ENCODE measurements around the gene TRA2A.
A peak's percentile ranks its signal among the peaks of the same experiment; 100 is the strongest.
"Not testable (repeated sequence)": the region's sequence is repeated elsewhere in the genome, so short reads cannot be mapped to it uniquely, and the experiment has no call there.

TRA2A gene

DNA sequence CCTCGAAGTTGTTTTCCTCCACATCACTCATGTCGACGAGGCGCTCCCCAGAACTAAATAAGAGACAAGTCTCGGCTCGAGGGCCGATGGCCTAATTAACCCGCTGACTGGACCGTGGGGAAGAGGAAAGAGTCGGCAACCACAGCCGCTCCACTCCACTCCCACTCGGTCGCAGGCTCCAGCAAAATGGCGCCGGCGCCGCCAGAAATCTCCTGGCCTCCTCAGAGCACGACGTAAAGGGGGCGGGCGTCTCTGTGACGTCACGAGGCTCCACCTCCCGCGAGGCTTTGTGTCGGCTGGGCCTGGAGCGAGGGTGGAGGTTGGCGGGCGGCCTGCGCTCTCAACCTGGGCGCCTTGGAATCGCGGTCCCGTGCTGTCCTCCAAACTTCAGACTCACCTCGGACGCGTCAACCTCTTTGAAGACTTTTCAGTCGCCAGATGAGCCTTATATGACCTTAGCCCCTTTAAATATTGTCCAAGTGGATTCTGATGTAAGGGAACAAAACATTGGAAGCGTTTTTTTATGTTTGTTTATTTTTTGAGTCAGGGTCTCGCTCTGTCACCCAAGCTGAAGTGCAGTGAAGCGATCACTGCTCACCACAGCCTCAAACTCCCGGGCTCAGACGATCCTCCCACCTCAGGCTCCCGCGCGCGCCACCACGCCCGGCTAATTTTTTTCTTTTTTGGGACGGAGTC is at the start of gene TRA2A:
Gene TRA2A, minus strand, starts transcription at position 188 of the 696 bp plus-strand sequence. Its CDS starts 157 bp downstream, at position 31.
- DNase-seq (ENCODE audit: low read depth in 2 of 2), result peak; percentile 95 to 96

DNA sequence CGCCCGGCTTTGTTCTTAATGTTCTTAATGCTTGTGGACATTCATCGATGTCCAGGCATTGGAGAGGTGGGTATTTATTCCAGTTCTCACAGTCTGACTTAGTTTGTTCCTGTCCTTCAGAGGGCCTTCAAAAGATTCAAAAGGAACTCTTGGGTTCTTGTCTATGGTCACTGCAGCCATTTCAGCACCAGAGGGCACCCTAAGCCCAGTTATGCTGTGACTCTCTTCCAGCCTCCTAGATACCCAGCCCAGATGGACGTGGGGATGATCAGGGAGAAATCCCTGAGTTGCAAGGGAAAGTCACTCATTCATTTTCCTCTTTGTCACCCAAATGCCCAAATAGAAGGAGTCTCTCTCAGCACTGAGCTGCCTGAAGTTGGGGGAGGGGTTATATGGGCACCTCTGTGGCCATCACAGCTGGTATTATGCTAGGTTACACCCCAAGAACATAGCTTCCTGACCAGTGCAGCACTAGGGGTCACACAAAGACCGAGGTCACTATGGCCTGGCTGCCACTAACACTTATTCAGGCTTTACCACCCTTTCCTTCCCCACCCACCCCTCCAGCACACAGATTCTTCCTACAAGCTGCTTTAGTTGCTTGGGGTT is 38.9 kb upstream of the TRA2A start:
- peak; percentile 54 to 55 for DNase-seq (ENCODE audit: low read depth in 2 of 2)

DNA sequence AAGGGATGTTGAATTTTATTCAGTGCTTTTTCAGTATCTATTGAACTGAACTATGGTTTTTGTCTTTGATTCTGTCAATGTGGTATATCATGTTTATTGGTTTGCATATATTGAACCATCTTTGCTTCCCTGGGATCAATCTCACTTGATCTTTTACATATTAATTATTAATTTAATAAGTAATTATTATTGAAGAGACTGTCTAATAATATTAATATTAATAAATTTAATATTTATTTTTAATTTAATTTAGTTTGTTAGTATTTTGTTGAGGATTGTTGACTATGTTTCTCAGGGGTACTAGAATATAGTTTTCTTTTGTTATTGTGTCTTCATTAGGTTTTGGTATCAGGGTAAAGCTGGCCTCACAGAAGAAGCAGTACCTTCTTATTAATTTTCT is 26.5 kb upstream of the TRA2A start:
- DNase-seq (ENCODE audit: low read depth in 2 of 2), result no peak

DNA sequence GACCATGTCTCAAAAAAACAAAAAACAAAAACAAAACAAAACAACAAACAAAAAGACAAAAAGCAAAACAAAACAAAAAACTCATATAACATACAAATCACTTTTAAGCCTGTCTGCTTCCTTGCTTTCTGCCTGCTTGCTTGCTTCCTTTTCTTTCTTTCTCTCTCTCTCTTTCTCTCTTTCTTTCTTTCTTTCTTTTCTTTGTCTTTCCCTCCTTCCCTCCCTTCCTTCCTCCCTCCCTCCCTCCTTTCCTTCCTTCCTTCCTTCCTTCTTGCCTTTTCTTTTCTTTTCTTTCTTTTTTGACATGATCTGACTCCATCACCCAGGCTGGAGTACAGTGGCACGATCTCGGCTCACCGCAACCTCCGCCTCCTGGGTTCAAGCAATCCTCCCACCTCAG is 15.9 kb upstream of the TRA2A start:
- no peak for DNase-seq (ENCODE audit: low read depth in 2 of 2)

DNA sequence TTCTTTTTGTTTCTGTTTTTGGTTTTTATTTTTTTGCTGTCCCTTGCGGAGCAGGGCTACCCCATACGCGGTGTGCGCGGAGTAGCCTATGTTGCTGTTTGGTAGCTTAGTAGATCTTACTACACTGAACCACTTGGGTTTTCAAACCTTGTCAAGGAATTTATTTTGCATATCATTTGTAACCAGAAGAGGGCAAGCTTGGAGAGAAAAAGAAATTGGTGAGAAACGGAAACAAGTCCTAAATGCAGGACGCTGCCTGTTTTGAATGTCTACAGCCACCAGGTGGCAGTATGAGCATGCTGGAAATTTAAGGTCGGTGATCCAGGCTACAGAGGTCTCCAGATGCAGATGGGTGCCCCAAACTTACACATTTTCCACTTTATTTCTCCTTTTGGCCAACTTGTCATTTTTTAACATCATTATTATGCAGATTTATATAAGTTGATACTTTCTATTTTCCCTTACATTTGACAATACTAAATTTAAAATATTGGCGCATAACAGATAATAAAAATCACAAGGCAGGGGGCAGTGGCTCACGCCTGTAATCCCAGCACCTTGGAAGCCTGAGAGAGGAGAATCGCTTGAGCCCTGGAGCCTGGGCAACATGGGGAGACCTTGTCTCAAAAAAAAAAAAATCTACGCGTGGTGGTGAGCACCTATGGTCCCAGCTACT is 15.3 kb upstream of the TRA2A start:
- DNase-seq (ENCODE audit: low read depth in 2 of 2), result peak; percentile 48 to 68

DNA sequence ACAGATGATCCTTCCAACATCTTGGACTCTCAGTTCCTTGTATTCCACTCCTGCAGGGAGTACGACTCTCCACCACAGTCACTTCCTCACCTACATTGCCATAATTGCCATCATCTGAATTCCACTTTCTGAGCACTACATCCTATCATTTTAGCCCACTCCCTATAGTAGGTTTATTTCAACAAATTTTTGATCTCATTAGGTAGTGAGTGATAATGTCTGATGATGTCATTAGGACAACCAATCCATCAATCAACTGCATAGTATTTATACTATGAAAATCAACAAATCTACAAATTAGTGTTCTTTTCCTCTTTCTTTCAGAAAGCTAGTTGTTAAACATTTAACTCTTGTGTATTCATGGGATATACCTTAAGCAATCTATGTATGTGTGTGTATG is 13.7 kb upstream of the TRA2A start:
- no peak for DNase-seq (ENCODE audit: low read depth in 2 of 2)

DNA sequence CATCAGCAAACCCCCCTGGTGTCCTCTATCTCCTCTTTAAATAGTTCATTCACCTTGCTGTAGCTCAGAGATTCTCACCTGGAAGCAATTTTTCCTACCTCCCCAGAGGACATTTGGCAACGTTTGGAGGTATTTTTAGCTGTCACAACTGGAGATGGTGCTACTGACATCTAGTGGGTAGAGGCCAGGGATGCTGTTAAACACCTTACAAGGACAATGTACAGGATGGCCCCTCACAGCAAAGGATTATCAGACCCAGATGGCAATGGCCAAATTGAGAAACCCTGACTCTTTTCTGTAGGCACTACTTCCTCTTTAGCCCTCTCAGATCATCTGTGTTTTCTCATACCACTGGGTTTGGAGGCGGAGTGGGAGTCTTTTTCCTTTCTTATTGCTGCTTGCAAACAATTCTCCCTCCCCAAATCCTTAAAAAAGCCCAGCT is 13.2 kb upstream of the TRA2A start:
- no peak for DNase-seq (ENCODE audit: low read depth in 2 of 2)

DNA sequence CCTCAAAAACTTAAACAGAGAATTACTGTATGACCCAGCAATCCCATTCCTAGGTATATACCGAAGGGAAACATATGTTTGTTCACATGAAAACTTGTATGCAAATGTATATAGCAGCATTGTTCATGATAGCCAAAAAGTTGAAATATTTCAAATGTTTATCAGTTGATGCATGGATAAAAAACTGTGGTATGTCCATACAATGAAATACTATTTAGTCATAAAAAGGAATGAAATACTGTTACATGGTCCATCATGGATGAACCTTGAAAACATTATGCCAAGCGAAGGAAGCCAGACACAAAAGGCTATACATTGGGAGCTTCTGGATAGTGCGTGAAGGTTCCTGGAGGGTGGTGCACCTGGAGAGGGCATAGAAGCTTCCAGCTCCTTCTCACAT is 11.0 kb upstream of the TRA2A start:
- DNase-seq (ENCODE audit: low read depth in 2 of 2), result no peak

DNA sequence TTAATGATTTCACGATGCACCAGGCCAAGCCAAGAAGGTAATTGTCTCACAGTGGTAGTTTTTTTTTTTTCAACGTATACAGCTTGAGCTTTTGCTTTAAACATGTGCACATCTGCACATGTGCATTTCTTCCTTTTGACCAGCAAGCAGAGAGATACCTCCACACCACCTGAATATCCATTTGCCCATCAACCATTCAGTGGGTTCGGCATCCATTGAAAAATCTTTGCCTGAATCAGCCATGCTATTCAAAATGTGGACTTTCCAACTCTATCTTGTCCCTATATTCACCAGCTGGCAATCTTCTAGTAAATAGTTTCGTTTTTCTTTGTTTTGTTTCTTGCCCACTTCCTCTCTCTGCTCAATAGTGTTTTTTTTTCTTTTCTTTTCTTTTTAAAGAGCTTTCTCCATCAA is 7.7 kb upstream of the TRA2A start:
- no peak for DNase-seq (ENCODE audit: low read depth in 2 of 2)

DNA sequence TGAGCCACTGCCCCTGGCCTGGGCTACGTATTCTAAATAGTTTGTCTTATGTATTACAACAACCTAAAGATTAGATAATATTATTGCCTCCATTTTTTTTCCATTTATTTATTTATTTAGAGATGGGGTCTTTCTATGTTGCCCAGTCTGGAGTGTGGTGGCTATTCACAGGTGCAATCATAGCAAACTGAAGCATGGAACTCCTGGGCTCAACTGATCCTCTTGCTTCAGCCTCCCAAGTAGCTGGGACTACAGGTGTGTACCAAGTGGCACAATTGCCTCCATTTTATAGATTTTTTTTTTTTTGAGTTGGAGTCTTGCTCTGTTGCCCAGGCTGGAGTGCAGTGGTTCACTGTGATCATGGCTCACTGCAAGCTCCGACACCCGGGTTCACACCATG is 6.5 kb upstream of the TRA2A start:
- no peak for DNase-seq (ENCODE audit: low read depth in 2 of 2)

DNA sequence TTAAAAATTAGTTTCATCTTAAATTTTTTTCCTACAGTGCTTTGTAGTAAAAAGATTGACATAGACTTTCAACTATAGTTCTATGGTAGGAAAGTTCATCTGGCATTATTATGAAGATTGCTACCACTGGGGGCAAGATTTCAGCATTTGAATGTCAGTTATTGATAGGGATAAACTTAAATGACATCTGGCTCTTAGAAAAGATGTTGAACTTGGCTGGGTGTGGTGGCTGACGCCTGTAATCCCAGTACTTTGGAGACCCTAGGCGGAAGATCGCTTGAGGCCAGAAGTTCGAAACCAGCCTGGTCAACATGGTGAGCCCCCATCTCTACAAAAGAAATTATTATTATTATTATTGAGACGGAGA is 1.4 kb upstream of the TRA2A start:
- DNase-seq (ENCODE audit: low read depth in 2 of 2), result no peak

DNA sequence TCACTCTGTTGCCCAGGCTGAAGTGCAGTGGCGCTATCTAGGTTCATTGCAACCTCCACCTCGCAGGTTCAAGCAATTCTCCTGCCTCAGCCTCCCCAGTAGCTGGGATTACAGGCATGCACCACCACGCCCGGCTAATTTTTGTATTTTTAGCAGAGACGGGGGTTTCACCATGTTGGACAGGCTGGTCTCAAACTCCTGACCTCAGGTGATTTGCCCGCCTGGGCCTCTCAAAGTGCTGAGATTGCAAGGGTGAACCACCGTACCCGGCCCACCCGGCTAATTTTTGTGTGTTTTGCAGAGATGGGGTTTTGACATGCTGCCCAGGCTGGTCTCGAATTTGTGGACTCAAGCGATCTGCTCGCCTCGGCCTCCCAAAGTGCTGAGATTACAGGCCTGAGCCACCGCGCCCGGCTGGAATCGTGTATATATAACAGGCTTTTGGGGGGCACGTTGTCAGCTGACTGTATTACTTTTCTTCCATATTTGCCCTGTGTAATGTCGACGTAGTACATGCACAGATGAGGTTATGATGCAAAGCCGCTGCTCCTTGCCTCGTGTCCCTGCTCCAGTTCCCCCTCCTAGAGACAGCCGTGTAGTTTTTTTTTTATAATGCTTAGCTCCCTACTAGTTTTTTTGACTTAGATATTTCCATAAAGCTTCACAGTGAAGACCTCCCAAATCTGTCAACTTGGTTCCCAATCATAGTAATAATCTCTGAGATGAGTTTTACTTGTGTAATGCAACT is 883 bp upstream of the TRA2A start:
- no peak for DNase-seq (ENCODE audit: low read depth in 2 of 2)

DNA sequence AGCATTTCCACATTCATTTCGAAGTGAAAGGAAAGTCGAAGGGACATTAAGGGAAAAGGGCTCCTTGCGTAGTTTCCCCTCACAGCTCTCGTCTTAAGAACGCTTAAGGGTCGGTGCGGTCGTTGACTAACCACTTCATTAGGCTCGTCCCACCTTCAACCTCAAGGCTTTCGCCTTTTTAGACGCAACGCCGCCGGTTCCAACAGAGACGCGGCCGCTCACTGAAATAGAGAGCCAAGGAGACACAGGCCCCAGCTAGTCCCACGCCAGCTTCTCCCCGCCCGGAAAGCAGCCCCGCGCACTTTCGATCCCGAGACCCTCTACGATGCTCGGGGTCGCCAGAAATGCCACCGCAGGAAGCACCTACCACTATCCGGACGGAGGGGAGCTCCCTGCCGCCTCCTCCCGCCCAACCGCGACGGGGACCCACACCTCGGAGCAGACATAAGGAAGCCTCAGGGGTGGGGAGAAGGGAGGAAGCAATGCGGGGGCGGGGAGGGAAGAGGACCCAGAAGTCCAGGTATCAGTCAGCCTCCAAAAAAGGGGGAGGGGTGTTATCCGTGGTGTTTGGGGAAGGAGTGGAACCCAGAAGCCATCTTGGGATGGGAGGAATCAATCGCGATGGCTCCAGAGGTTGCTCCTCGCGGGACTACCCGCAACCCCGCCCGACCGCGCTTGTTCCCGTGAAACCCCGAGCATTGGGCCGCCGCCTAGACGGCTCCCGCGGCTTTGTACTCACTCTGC is 559 bp downstream of the TRA2A start:
- DNase-seq (ENCODE audit: low read depth in 2 of 2), result peak; percentile 13 to 35

DNA sequence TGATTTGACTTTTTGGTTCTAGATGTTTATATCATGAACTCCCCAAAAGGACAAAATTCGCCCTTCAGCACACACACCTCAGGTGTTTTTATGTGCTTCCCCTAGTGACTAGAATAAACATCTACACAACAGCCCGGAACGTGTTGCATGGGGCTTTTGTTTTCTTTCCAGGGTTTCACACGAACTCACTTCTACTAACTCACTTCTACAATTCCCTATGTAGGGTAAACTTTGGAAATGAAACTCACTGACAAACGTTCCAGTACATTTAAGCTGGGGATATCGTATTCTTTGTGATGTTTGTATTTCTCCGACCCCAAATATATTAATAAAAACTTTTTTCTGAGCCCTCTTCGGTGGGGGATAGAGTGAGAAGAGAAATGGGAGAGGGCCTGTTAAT is 1.4 kb downstream of the TRA2A start:
- no peak for DNase-seq (ENCODE audit: low read depth in 2 of 2)

DNA sequence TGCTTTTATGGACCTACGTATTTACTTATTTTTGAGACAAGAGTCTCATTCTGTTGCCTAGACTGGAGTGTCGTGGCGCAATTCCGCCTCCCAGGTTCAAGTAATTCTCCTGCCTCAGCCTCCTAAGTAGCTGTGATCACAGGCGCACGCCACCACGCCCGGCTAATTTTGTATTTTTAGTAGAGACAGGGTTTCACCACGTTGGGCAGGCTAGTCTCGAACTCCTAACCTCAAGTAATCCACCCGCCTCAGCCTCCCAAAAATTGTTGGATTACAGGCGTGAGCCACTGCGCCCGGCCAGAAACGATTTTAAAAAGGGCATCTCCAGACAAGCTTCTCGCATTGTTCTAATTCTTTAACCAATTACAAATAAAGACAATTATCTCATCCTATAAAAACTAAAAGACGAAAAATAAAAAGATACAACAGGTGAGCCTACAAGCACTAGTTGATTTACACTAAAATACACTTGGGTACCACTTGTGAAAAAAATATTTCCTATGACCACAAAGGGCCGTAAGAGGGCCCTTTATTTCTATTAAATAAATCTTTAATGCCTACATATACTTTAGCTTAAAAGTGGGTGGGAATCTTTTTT is 2.4 kb downstream of the TRA2A start:
- DNase-seq (ENCODE audit: low read depth in 2 of 2), result no peak

DNA sequence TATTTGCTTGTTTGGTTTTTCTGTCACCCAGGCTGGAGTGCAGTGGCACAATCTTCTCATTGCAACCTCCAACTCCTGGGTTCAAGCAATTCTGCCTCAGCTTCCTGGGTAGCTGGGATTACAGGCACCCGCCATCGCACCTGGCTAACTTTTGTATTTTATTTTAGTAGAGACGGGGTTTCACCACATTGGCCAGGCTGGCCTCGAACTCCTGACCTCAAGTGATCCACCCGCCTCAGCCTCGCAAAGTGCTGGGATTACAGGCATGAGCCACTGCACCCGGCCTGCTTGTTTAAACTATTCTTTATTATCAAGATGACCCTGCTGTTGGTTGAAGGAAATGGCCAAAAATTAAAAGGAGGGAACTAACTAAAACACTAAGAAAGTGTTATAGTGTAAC is 6.2 kb downstream of the TRA2A start:
- DNase-seq (ENCODE audit: low read depth in 2 of 2), result not testable (repeated sequence)

DNA sequence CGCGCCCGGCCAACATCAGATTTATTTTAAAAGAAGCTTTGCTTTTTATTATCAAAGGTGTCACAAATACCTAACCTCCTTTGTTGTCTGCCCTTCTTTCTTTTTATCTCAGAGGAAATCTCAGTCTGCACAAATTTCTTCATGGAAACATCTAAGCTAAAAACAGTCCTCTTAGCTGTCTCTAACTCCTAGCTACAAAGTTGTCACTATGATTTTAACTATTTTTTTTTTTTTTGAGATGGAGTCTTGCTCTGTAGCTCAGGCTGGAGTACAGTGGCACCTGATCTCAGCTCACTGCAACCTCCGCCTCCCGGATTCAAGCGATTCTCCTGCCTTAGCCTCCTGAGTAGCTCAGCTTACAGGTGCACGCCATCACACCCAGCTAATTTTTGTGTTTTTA is 7.3 kb downstream of the TRA2A start:
- DNase-seq (ENCODE audit: low read depth in 2 of 2), result no peak

DNA sequence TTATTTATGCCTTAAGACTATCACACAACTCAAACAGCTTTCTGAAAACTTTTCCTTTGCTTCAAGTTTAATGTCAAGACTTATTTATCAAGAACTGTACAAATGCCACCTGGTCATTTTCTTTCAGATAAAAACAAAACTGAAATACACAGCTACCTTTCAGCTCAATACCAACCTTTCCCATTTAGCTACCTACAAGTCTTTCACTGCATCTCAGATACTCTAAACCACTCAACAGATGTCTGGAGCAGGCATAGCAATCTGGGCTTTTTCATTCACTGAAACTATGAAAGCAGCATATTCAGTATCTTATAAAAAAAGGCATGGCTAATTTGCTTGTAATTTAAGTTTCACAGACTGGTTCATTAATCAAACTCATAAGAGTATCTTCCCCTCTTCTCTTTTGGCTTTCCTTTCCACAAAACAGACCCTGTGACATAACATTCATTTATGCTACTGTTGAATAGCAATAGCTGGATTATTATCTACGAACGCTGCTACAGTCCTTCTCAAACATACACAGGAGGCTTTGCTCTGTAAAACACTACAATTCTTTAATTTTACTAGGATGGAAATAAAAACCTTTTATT is 8.2 kb downstream of the TRA2A start:
- DNase-seq (ENCODE audit: low read depth in 2 of 2), result no peak

DNA sequence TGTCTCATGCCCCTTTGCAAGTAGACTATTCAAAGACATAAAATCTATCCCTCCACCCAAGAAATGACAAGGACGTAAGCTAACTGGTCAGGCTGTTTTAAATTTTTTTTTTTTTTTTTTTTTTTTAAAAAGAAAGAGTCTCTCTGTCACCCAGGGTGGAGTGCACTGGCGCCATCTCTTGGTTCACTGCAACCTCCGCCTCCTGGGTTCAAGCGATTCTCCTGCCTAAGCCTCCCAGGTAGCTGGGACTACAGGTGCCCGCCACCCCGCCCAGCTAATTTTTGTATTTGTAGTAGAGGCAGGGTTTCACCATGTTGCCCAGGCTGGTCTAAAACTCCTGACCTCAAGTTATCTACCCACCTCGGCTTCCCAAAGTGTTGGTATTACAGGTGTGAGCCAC is 11.2 kb downstream of the TRA2A start:
- no peak for DNase-seq (ENCODE audit: low read depth in 2 of 2)

DNA sequence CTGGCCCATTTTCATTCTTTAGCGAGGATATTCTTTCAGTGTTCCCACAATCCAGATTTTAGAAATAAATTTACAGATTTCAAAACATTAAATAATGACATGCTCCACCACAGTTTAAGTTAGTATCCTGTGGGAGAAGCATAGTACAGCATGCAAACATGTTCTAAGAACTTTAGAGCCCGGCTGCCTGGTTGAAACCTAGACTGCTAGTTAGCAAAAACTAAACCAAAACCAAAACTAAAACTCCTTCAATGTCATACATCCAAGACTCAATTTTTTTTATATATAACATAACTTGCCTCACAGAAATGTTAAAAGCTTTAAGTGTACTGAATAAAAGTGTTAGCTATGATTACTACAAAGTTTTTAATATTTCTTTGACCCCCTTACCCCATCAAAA is 17.0 kb downstream of the TRA2A start:
- no peak for DNase-seq (ENCODE audit: low read depth in 2 of 2)

DNA sequence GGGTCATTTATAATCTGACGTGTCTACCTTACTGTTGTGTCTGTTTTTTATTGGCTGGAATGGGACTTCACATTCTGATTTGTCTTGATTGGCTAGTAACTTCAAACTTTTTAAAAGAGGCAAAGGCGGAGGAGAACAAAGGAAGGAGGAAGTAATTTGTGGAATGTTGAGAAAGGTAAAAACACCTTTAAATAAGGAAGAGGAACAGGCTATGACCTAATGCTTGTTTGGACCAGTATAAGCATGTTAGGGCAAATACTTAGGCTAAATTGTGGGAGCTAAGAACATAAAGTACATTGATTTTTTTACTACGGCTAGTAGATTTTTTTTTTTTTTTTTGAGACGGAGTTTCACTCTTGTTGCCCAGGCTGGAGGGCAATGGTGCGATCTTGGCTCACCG is 18.0 kb downstream of the TRA2A start:
- DNase-seq (ENCODE audit: low read depth in 2 of 2), result not testable (repeated sequence)
